GM21526 (cell line): ENCODE data around the gene FOXC1.

Experiments
- ATAC-seq: cut with Tn5 transposase; IDR thresholded peaks from one replicate; pipeline ENCODE4 v1.9.1; 2021; ENCODE audit warnings: moderate library complexity; ENCODE audit not compliant: unreplicated experiment, low FRiP score

The FOXC1 gene

GRCh38 chr6:1609648-1610496, at the start of gene FOXC1:
Gene FOXC1, plus strand, starts transcription at chr6:1609915. Its CDS starts 531 bp downstream, at chr6:1610446.
- peak; percentile 67 for ATAC-seq

- ATAC-seq = no peak
These were observed 49.2 kb upstream of the FOXC1 start for GRCh38 chr6:1560281-1561058.

- no peak for ATAC-seq
These were observed 48.4 kb upstream of the FOXC1 start for GRCh38 chr6:1561355-1561754.

GRCh38 chr6:1562171-1562955, 47.4 kb upstream of the FOXC1 start:
- ATAC-seq = no peak

DNA sequence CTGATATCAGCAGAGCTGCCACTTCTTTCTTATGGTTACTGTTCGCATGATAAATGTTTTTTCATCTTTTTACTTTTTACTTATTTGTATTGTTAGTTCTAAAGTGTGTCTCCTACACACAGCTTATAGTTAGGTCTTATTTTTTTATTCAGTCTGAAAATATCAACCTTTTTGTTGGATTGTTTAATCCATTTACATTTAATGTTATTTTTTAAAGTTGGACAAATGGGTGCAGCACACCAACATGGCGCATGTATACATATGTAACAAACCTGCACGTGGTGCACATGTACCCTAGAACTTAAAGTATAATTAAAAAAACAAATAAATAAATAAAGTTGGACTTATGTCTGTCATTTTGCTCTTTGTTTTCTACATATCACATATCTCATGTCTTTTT, 40.3 kb upstream of the FOXC1 start:
- ATAC-seq = no peak

DNA sequence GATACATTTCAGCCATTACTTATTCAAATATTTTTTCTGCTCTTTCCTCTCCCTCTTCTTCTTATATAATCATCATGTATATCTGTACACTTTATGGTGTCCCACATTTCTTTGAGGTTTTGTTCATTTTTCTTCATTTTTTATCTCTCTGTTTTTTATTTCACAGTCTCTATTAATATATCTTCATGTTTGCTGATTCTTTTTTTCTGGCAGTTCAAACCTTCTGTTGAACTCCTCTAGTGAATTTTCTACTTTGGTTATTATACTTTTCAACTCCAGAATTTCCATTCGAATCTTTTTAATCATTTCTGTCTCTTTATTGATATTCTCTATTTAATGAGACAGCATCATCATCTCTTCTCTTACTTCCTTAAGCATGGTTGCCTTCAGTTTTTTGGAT, 38.9 kb upstream of the FOXC1 start:
- ATAC-seq = no peak

DNA sequence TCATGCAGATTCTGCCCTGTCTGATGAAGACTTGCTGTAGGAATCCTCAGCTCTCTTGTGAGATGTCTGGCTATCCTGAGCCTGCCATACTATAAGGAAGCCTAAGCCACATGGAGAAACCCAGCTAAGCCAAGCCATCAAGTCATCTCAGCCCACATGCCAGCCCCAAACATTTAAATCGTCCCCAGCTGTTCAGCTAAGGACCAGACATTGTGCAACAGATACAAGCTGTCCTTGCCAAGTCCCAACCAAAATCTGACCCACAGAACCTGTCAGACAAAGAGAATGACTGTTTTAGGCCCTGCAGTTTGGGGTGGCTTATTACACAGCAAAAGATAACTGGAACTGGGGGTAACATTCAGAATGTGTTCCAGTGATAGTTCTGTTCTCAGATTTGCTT, 36.8 kb upstream of the FOXC1 start:
- no peak for ATAC-seq

GRCh38 chr6:1574083-1574761, 35.5 kb upstream of the FOXC1 start:
- no peak for ATAC-seq

GRCh38 chr6:1574890-1575209, 34.9 kb upstream of the FOXC1 start:
- no peak for ATAC-seq

DNA sequence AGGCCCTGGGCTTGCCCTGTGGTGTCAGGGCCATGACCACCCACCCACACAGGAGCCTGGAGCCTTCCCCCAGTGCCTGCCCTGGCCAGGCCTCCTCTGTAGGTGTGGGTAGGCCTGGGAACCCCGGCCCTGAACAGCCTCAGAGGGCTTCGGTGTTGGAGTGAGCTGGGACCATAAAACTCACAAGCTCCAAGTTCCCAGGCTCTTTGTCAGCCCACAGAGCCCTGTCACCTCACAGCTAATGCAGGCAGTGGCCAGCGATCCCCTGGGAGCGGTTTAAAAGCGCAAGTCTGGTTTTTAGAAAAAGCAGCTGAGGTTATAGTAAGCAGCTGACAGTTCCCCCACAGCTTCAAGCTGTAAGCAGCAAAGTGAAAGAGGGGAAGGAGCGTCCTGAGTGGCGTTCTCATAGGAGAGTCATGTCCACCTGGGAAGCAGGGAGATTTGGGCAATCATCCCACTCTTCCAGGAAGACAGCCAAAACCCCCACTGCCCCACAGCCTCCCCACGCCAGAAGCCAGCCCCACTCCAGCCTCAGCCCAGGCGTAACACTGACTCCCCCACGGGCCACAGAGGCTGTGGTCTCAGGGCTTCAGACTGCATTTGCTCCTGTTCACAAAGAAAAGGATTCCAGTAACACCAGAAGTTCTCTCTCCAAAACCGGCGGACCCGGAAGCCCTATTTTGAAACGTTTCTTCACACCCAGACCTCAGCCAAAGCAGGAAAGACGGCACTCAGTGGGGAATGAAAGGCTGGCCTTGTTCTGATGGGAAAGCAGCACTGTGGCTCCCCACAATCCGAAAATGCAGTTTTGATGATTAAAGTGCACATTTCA, 34.3 kb upstream of the FOXC1 start:
- no peak for ATAC-seq

DNA sequence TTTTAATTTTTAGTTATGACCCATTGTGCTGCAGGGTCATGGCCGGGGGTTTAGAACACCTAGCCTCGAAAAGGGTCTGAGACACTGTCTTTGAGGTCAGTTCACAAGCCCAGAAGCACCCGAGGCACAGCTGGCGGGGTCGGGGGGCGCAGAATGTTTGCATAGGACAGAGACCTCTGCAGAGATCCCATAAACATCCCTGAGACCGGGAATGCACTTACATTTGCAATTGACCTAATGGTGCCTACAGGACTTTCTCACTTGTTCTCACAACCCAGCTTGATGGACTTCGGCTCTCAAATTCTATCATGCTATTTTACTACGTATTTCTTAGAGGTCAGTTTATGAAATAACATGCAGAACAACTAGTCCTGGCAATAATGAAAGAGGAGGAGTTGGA, 33.5 kb upstream of the FOXC1 start:
- ATAC-seq = no peak

GRCh38 chr6:1576711-1577110, 33.0 kb upstream of the FOXC1 start:
- ATAC-seq = no peak

- ATAC-seq = no peak
These were observed 32.5 kb upstream of the FOXC1 start for GRCh38 chr6:1577146-1577680.

GRCh38 chr6:1577896-1578745, 31.6 kb upstream of the FOXC1 start:
- no peak for ATAC-seq

DNA sequence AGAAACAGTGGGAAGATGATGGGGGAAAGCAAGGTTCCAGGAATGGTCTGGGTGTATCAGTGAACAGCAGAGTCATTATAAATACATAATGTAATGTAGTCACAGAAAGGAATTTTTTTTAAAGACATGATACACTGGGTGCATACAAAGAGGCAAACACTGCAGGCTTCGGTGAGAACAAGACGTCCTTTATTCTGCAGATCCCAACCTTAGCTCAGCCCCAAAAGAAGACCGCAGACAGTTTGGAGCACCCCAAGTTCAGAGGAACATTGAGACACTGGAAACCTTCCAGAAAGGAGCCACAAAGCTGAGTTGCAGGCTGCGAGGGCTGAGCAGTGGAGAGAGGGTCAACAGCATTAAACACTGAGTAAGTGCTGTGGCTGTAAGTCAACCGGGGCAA, 30.6 kb upstream of the FOXC1 start:
- ATAC-seq = no peak

DNA sequence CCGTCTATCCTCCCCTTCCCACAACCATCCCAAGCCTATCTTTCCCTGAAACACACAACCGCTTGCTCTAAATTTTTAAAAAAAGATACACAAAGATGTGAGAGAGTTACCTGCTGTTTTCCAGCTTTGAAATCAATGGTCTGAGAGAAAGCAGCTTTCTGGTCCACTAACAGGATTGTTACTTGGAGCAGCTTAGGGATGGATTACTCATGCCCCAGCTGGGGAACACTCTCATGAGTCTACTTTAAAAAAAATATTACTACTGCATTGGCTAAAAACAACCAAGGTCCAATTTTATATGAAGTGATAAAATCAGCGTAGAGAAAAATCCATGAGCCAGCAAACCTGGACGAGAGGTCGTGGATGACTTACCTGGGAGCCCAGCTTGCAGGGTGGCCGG, 29.6 kb upstream of the FOXC1 start:
- no peak for ATAC-seq

GRCh38 chr6:1580585-1580984, 29.1 kb upstream of the FOXC1 start:
- ATAC-seq = no peak

DNA sequence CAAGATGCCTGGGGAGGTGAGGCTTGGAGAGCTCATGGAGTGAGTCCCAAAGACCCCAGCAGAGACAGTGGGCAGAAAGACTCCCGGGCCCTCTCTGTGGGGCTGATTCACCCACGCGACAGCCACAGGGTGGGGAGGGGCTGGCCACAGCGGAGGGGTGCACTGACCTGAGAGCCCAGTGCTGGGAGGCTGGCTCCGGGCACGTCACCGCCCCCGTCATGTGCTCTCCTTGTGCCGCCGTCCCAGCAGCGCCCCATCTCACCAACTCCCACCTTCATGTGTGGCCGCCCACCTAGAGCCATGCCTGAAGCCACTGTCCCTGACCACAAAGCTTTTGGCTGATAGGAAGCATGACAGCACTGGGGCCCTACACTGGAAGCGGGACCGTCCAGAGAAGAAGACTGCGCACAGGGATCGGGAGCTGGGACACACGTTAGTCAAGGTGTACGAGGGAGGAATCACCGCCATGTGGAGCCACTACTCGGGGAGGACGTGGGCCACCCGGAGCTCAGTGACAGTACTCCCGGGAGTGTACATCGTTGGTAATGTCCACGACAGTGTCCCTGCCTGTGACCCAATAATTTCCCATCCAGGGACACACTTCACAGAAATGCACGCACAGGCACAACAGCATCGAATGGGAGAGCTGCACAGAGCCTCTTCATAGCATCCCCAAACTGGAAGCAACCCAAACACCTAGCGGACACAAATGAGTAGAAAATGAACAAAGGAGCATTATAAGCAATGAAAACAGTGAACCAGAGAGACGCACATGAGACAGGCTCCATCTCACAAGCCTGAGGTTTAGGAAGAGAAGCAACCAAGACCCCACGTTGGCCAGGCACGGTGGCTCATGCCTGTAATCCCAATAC, 28.4 kb upstream of the FOXC1 start:
- no peak for ATAC-seq
